Naive thymus-derived CD8-positive, alpha-beta T cell (primary cell): ENCODE data around the gene DDAH2. TPM values are rescaled to one million over a fixed set of nuclear protein-coding genes. Genes with fewer than 3 reads are reported as not detected.
A peak's percentile ranks its signal among the peaks of the same experiment; 100 is the strongest.
"Not testable (repeated sequence)": the region's sequence is repeated elsewhere in the genome, so short reads cannot be mapped to it uniquely, and the experiment has no call there.

Source experiments
- ATAC-seq, 2 donors: fragments of 150-1000 bp; cut with Tn5 transposase in 1 of 2; sonication (Bioruptor Pico), chemical (Tn5 transposase) in 1 of 2; 1 replicate in 1 of 2; 2 replicates in 1 of 2; pipeline ENCODE4 v1.10.0; 2021; ENCODE audit warnings: mild to moderate bottlenecking in 2 of 2, moderate library complexity in 2 of 2
- POLR2A ChIA-PET: fragments of 350-600 bp; sonication (Branson Sonifier 250); formaldehyde crosslinking; loops from one replicate; lab custom pipeline; 2021; ENCODE audit warnings: antibody characterized with exemption; lab: Charles Lee
- DNase-seq, 10 donors: peaks; one replicate each; pipeline versions ENCODE4 v3.0.0 to v3.0.0-alpha.2; 2020 to 2022
- H3K27ac Mint-ChIP-seq, 10 donors: one replicate each; pipeline ENCODE4 v1.8.0; 2020 to 2022; ENCODE audit warnings: mild to moderate bottlenecking in 10 of 10, mixed read lengths in 10 of 10, moderate library complexity in 4 of 10, inconsistent platforms in 1 of 10
- H3K27me3 Mint-ChIP-seq, 5 donors: one replicate each; pipeline ENCODE4 v1.8.0; 2021 to 2022; ENCODE audit warnings: mixed read lengths in 5 of 5
- H3K36me3 Mint-ChIP-seq, 3 donors: one replicate each; pipeline ENCODE4 v1.8.0; 2020 to 2022; ENCODE audit warnings: mixed read lengths in 3 of 3, mild to moderate bottlenecking in 2 of 3, inconsistent platforms in 1 of 3
- H3K4me1 Mint-ChIP-seq, 4 donors: one replicate each; pipeline ENCODE4 v1.8.0; 2021 to 2022; ENCODE audit warnings: mixed read lengths in 4 of 4
- H3K4me3 Mint-ChIP-seq, 10 donors: one replicate each; pipeline ENCODE4 v1.8.0; 2020 to 2022; ENCODE audit warnings: mild to moderate bottlenecking in 10 of 10, mixed read lengths in 10 of 10, moderate library complexity in 6 of 10, inconsistent platforms in 1 of 10
- H3K9me3 Mint-ChIP-seq, 9 donors: one replicate each; pipeline ENCODE4 v1.8.0; 2020 to 2022; ENCODE audit warnings: mixed read lengths in 9 of 9, mild to moderate bottlenecking in 3 of 9, inconsistent platforms in 1 of 9, moderate library complexity in 1 of 9
- polyA plus RNA-seq, 3 donors: library from polyadenylated mRNA; unstranded; fragments of 300-500 nt; fragmentation: Illumina TruSeq; gene quantifications; one replicate each; pipeline ENCODE4 v1.2.3, GENCODE V29; 2021
- total RNA-seq, 8 experiments: library from RNA in 2 of 8; stranded (reverse) in 2 of 8; gene quantifications; one replicate each; pipeline ENCODE4 v1.2.3 and lab custom pipeline; 2021 to 2026

DDAH2 gene
- total and polyA plus RNA-seq, 5 experiments from 2014 or later, result 3.1 to 14.7 (median 8.0) TPM

GRCh38 chr6:31718265-31718664, 10.8 kb downstream of the DDAH2 start:
- H3K27ac Mint-ChIP-seq, result no peak overlapping the region

GRCh38 chr6:31717499-31718222, 11.4 kb downstream of the DDAH2 start:
- no peak overlapping the region for H3K4me3 Mint-ChIP-seq
- no peaks in the 10 kb centered on the region for H3K9me3 Mint-ChIP-seq
- no peak for ATAC-seq
- H3K27ac Mint-ChIP-seq, result no peak overlapping the region
- no peaks in the 10 kb centered on the region for H3K36me3 Mint-ChIP-seq
- POLR2A ChIA-PET, result no interaction called here
- H3K27me3 Mint-ChIP-seq, result no peaks in the 10 kb centered on the region
- H3K4me1 Mint-ChIP-seq, result peaks cover 8 to 15% (median 11%) of the 10 kb centered on the region in 4 donors
- no peak for DNase-seq

More at GRCh38 chr6:31718265-31718664, 10.8 kb downstream of the DDAH2 start:
- H3K36me3 Mint-ChIP-seq, result no peaks in the 10 kb centered on the region
- POLR2A ChIA-PET, result no interaction called here
- H3K9me3 Mint-ChIP-seq, result no peaks in the 10 kb centered on the region
- no peak for DNase-seq
- H3K4me3 Mint-ChIP-seq, result no peak overlapping the region
- H3K27me3 Mint-ChIP-seq, result no peaks in the 10 kb centered on the region
- peaks cover 9 to 15% (median 13%) of the 10 kb centered on the region in 4 donors for H3K4me1 Mint-ChIP-seq
- no peak for ATAC-seq

GRCh38 chr6:31715022-31715958, 13.8 kb downstream of the DDAH2 start, which contains the start of gene LY6G6D:
Gene LY6G6D, plus strand, starts transcription at chr6:31715348. Its CDS starts 8 bp downstream, at chr6:31715356.
- POLR2A ChIA-PET, result interaction anchor here (0.7 to 1.0 kb wide), 3 partner anchors 8 to 139 kb away, joined by 3 to 4 read pairs (median 3); partner anchors contain the start of genes ABHD16A and MPIG6B
- peaks cover 22 to 28% (median 25%) of the 10 kb centered on the region in 4 donors for H3K4me1 Mint-ChIP-seq
- no peaks in the 10 kb centered on the region for H3K9me3 Mint-ChIP-seq
- ATAC-seq, result no peak
- H3K4me3 Mint-ChIP-seq, result peak within 1 kb of the TSS in 1 of 10 donors; percentile 5
- no peaks in the 10 kb centered on the region for H3K36me3 Mint-ChIP-seq
- H3K27me3 Mint-ChIP-seq, result no peaks in the 10 kb centered on the region
- no peak for DNase-seq
- peak within 1 kb of the TSS in 7 of 10 donors; percentile 10 to 88 (median 75) for H3K27ac Mint-ChIP-seq

- peak overlapping the region in 1 of 10 donors; percentile 5 for H3K4me3 Mint-ChIP-seq
- POLR2A ChIA-PET, result interaction anchor here (1.0 kb wide), 1 partner anchor 11 kb away, joined by 5 read pairs; the partner anchor contains the start of gene ABHD16A
Measured at GRCh38 chr6:31713991-31714684, 15.0 kb downstream of the DDAH2 start.

GRCh38 chr6:31713465-31713864, 15.6 kb downstream of the DDAH2 start:
- Mint-ChIP-seq H3K9me3 (no peaks in the 10 kb centered on the region), H3K27ac (peak overlapping the region in 3 of 10 donors; percentile 27 to 56 (median 31)), H3K36me3 (no peaks in the 10 kb centered on the region), H3K4me1 (peaks cover 18 to 28% (median 25%) of the 10 kb centered on the region in 4 donors), H3K27me3 (no peaks in the 10 kb centered on the region), H3K4me3 (no peak overlapping the region)
- ATAC-seq (no peak), DNase-seq (no peak)
- POLR2A ChIA-PET, result interaction anchor here (1.0 kb wide), 1 partner anchor 10 kb away, joined by 5 read pairs; the partner anchor contains the start of gene ABHD16A

More at GRCh38 chr6:31713991-31714684, 15.0 kb downstream of the DDAH2 start:
- Mint-ChIP-seq H3K36me3 (no peaks in the 10 kb centered on the region), H3K9me3 (no peaks in the 10 kb centered on the region), H3K27me3 (no peaks in the 10 kb centered on the region), H3K4me1 (peaks cover 18 to 28% (median 25%) of the 10 kb centered on the region in 4 donors), H3K27ac (peak overlapping the region in 7 of 10 donors; percentile 10 to 88 (median 75))
- DNase-seq (no peak), ATAC-seq (no peak)

- POLR2A ChIA-PET, result interaction anchor here (1.2 kb wide), 1 partner anchor 11 kb away, joined by 3 read pairs; the partner anchor contains the start of gene MPIG6B
- no peak for DNase-seq
- no peaks in the 10 kb centered on the region for H3K27me3 Mint-ChIP-seq
- H3K4me1 Mint-ChIP-seq, result peaks cover 18 to 28% (median 25%) of the 10 kb centered on the region in 4 donors
- peak overlapping the region in 3 of 10 donors; percentile 50 to 71 (median 58) for H3K27ac Mint-ChIP-seq
- no peaks in the 10 kb centered on the region for H3K36me3 Mint-ChIP-seq
- no peak overlapping the region for H3K4me3 Mint-ChIP-seq
- no peaks in the 10 kb centered on the region for H3K9me3 Mint-ChIP-seq
- ATAC-seq, result peak; percentile 39 to 43
Measured at GRCh38 chr6:31712296-31712695, 16.8 kb downstream of the DDAH2 start.

- Mint-ChIP-seq H3K4me1 (peaks cover 18 to 28% (median 25%) of the 10 kb centered on the region in 4 donors), H3K36me3 (no peaks in the 10 kb centered on the region), H3K27ac (peak overlapping the region in 1 of 10 donors; percentile 29), H3K27me3 (no peaks in the 10 kb centered on the region), H3K4me3 (no peak overlapping the region), H3K9me3 (no peaks in the 10 kb centered on the region)
- POLR2A ChIA-PET, result interaction anchor here (0.6 to 1.2 kb wide), 4 partner anchors 8 to 16 kb away, joined by 3 to 4 read pairs (median 3); partner anchors contain the start of genes ABHD16A and MPIG6B
- ATAC-seq, result no peak
- no peak for DNase-seq
Measured at GRCh38 chr6:31711233-31711632, 17.9 kb downstream of the DDAH2 start.

GRCh38 chr6:31710523-31711219, 18.4 kb downstream of the DDAH2 start:
- Mint-ChIP-seq H3K36me3 (no peaks in the 10 kb centered on the region), H3K4me3 (no peak overlapping the region), H3K27me3 (no peaks in the 10 kb centered on the region), H3K4me1 (peaks cover 18 to 28% (median 25%) of the 10 kb centered on the region in 4 donors), H3K9me3 (no peaks in the 10 kb centered on the region), H3K27ac (peak overlapping the region in 4 of 10 donors; percentile 7 to 86 (median 47))
- ATAC-seq (no peak), DNase-seq (no peak)
- POLR2A ChIA-PET, result interaction anchor here (0.6 to 0.7 kb wide), 2 partner anchors 14 to 58 kb away, joined by 3 to 7 read pairs; partner anchors contain the start of gene BAG6

GRCh38 chr6:31709157-31709556, 19.9 kb downstream of the DDAH2 start:
- ATAC-seq, DNase-seq, H3K27me3 Mint-ChIP-seq, H3K36me3 Mint-ChIP-seq, H3K27ac Mint-ChIP-seq, H3K4me3 Mint-ChIP-seq, POLR2A ChIA-PET, H3K9me3 Mint-ChIP-seq: not testable (repeated sequence)
- H3K4me1 Mint-ChIP-seq, result peaks cover 15 to 25% (median 21%) of the 10 kb centered on the region in 4 donors

GRCh38 chr6:31708224-31708623, 20.9 kb downstream of the DDAH2 start:
- Mint-ChIP-seq H3K27me3 (no peaks in the 10 kb centered on the region), H3K36me3 (no peaks in the 10 kb centered on the region), H3K4me1 (peaks cover 14 to 25% (median 21%) of the 10 kb centered on the region in 4 donors), H3K27ac (no peak overlapping the region), H3K4me3 (no peak overlapping the region), H3K9me3 (no peaks in the 10 kb centered on the region)
- POLR2A ChIA-PET, result no interaction called here
- ATAC-seq, result no peak
- DNase-seq, result no peak

- POLR2A ChIA-PET, result no interaction called here
Measured at GRCh38 chr6:31707701-31708100, 21.4 kb downstream of the DDAH2 start.

More at GRCh38 chr6:31707701-31708100, 21.4 kb downstream of the DDAH2 start:
- no peak overlapping the region for H3K4me3 Mint-ChIP-seq
- peaks cover 15 to 25% (median 21%) of the 10 kb centered on the region in 4 donors for H3K4me1 Mint-ChIP-seq
- no peaks in the 10 kb centered on the region for H3K27me3 Mint-ChIP-seq
- no peaks in the 10 kb centered on the region for H3K36me3 Mint-ChIP-seq
- no peaks in the 10 kb centered on the region for H3K9me3 Mint-ChIP-seq
- no peak for ATAC-seq
- DNase-seq, result no peak
- H3K27ac Mint-ChIP-seq, result no peak overlapping the region
